LoVo (cell line): Measurements from ENCODE around the gene DTNBP1.
"Not testable (repeated sequence)": the region's sequence is repeated elsewhere in the genome, so short reads cannot be mapped to it uniquely, and the experiment has no call there.

Source experiments
- DNase-seq: peaks from one replicate; pipeline ENCODE4 v3.0.0-alpha.2; 2016; ENCODE audit warnings: low spot score

Gene DTNBP1

DNA sequence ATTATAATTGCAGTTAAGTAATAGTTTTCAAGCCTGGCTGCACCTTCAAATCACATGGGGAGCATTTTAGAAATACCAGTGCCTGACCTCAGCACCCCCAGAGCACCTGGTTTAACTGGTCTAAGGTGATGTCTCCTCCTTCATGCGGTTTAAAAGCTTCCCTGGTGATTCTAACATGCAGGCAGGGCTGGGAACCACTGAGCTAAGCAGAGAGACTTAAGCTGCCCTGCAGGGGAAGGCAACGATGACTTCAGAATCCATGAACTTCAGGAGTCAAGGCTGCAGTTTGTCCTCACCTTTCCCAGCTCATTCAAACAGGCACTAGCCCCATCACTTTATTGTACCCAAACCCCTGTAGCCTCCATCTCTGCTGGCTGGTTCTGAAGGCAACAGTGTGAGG is 6.1 kb upstream of the DTNBP1 start:
- DNase-seq: no peak

DNA sequence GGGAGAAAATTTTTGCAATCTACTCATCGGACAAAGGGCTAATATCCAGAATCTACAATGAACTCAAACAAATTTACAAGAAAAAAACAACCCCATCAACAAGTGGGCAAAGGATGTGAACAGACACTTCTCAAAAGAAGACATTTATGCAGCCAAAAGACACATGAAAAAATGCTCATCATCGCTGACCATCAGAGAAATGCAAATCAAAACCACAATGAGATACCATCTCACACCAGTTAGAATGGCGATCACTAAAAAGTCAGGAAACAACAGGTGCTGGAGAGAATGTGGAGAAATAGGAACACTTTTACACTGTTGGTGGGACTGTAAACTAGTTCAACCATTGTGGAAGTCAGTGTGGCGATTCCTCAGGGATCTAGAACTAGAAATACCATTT is 4.1 kb upstream of the DTNBP1 start:
- not testable (repeated sequence) for DNase-seq

DNA sequence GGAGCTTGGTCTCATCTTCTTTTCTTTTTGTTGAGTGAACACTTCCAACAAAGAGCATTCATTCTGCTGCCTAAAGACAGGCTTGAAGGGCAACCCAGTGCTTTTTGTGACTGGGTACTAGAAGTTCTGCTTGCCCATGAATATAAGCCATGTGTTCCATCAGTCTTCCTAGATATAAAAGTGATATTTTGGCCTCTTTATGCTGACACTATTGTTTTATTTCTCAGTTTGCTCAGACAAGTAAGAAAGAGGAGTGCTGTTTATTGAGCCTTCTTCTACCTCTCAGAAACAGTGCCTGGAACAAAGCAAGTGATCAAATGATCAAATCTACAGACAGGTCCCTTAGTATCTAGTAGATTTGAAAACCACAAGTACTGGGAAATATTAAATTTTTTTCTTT is 2.4 kb upstream of the DTNBP1 start:
- DNase-seq: no peak

DNA sequence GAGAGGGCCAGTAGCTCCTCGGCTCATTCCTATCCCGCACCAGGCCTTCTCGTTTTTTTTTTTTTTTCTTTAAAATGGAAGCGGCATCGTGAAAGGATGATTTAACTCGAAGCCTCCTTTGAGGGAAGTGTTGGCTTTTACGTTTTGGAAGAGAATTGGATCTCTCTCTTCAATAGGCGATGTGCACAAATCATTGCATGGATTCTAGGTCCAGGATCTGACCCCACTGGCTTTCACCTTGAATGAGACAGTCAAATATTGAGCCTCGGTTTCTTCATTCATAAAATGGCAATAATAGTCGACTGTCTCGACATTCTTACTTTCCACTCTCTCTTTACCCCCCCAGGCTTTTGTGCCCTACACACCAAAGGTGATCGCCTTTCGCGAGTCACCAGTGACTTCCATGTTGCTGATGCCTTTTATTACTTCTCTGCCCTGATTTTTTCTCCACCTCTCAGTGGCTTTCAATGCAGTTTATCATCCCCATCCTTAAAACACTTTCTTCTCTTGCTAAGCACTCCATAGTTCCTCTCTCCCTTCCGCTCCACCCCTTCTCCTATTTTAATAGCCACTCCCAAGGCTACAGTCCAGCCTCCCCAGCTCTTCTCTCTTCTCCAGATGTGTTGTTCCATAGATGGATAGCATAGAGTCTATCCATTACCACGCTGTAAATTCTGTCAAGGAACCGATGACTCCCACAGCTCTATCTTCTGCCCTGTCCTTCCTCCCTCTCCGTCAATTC is 473 bp upstream of the DTNBP1 start:
- no peak for DNase-seq

DNA sequence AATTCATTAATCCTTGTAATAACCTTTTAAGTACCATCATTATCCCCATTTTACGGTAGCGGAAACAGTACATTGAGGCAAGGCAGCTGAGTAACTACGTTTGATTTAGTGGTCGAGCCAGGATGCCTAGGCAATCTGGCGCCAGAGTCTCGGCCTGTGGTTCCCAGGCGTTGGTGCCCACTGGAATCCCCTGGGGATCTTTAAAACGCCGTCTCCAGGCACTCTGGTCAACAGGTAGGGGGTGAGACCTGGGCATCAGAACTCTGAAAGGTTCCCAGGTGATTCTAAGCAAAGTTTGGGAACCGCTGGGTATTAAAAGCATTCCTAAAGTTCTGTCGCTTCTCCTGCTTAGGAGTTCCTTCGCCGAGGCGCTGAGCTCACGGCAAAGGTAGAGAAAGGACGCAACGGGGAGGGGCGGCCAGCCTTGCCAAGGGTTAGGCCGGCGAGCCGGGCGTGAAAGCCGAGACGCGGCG is 939 bp downstream of the DTNBP1 start:
- peak; percentile 52 for DNase-seq

DNA sequence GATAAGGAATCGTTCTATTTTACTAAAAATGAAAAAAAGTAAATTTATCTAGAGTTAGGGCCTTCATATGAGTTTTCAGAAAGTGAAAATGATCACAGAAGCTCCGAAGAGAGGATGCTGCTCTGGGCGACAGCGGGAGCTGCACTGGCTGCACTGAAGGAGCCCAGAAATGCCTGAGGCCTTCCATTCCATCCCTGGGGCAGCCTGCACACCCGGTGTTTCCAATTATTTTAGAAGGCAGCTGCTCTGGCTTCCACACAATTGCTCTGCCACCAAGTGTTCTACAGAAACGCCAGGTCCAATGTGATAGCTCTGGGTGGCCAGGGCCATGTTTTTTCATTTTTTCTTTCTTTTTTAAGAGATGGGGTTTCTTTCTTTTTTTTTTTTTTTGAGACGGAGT is 3.6 kb downstream of the DTNBP1 start:
- DNase-seq: no peak

DNA sequence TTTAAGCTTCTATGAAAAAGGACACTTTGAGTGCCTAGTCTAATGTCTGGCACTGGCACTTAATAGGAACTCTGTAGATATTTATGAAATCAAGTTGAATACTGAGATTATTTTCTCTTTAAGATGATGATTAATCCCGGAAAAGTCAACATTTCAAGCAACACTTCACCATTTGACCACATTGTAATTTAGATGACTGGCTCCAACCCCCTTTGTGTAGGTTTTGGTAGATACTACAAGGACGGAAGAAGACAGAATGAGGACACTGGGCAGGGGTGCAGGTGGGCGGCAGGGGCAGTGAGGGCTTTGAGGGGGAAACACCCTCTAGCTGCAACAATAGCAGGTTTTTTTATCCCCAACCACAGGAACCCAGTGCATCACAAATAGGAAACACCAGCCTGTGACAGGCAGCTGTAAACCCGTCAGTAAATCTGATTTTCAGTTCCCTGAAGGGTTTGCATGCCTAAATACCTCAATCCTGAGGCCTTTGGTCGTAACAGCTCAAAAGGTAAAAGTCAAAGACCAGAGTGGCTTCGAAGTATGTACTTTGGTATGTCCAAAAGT is 4.6 kb downstream of the DTNBP1 start:
- no peak for DNase-seq

DNA sequence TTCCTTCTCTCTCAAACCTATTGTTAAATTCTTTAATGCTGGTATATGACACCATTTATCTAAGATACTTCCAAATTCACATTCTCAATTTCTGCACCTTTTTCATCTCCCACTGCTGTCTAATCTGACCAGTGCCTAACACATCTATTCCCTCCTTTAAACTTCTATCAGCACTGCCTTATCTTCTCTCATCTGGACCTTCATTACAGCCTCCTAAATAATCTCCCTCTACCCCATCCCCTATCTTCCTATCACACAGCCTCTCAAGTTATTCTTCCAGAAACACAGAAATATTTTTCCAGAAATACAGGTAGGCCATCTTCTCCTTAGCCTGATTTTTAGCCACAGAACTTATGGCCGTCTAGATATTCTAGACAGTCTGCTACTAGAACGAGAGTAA is 5.5 kb downstream of the DTNBP1 start:
- no peak for DNase-seq

DNA sequence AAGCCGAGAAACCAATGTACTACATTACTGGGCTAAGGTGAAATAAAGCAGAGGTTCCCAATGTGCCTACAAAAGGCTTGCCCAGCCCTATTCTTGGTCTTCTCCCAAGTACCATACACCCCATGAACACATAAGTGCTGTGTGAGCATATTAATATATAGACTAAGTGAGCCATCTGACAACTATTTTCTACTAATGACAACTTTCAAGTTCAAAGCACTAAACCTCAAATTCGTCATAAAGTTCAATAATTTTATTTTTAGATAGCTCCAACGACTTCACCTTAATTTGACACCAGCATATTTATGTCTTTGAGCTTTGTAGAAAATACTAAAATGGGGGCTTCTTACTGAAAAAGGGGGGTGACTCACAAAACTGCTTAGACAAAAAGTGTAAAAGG is 6.7 kb downstream of the DTNBP1 start:
- no peak for DNase-seq

DNA sequence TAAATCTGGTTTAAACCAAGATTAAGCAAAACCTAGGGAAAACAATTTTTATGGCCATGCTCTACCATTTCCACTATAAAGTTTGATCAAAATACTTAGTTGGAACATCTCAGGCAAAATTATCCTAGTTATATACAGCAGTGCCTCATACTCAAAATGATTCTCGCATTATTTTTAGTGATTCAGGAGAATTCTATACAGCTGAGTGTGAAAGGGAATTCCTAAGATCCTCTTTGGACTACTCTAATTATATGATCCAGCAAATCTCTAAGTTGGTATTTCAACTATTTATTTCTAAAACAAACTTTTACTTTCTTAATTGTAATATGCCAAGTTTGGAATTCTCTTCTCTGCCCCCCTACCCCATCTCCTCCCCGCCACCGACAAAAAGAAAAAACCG is 8.6 kb downstream of the DTNBP1 start:
- DNase-seq: no peak

DNA sequence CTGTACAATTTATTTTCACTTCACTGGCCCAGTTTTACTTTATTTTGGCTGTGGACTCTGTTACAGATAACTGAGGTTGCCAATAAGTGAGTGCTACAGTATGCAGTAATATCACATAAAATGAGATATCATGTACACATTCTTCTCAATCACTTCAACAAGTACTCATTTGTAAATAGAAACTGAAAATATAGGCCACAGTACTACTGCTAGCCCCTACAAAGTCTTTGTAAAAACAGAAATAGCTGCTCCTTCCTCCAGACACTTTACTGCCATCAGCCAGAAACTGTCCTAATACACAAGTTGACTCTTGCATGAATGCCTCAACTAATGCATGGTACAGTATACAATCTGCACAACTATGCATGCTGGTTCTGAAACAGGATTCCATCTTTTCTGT is 9.2 kb downstream of the DTNBP1 start:
- no peak for DNase-seq

DNA sequence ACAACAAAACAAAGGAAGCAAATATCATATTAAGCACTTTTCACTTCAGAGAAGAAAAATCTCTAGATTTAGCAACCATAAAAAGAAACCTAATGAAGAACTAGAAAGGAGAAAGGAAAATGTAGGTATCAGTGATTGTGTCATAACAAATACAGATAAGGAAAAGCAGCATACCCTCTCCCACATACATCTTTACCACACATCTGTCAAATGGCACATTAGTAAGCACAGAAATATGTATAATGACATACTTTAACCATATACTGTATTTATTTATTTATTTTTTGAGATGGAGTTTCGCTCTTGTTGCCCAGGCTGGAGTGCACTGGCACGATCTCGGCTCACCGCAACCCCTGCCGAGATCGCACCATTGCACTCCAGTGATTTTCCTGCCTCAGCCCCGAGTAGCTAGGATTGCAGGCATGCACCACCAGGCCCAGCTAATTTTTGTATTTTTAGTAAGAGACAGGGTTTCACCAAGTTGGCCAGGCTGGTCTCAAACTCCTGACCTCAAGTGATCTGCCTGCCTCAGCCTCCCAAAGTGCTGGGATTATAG is 12.7 kb downstream of the DTNBP1 start:
- DNase-seq: not testable (repeated sequence)

DNA sequence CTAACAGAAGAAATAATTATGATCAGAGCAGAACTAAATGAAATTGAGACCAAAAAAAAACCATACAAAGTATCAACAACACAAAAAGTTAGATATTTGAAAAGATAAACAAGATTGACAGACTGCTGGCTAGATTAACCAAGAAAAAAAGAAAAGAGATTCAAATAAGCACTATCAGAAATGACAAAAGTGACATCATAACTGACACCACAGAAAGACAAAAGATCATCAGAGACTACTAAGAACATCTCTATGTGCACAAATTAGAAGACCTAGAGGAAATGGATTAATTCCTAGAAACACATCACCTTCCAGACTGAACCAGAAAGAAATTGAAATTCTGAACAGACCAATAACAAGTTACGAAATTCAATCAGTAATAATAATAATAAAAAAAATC is 17.9 kb downstream of the DTNBP1 start:
- DNase-seq: no peak

DNA sequence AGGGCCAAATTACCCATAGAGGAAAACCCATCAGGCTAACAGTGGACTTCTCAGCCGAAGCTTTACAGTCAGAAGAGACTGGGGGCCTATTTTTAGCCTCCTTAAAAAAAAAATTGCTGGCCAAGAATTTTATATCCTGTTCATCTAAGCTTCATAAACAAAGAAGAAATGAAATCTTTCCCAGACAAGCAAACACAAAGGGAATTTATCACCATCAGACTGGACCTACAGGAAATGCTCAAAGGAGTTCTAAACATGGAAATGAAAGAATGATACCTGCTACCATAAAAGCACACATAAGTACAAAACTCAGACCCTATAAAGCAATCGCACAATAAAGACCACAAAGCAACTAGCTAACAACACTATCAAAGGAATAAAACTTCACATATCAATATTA is 19.3 kb downstream of the DTNBP1 start:
- DNase-seq: no peak

DNA sequence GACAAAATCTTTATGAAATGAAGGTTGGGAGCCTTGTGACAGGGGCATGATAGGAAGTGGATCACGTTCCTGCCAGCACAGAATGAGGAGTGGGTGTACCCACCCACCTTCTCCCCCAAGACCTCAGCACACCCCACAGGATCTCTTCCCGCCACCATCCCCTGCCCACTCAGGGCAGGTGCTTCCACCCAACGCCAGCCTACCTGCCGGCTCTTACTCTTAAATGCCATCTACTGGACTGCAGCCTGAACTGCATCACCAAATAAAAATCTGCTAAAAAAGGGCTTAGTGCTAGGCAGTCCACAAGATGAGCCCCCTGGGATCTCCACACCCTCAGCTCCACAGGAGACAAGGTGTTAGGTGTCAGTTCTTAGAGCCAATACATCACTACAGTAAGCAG is 20.6 kb downstream of the DTNBP1 start:
- no peak for DNase-seq

DNA sequence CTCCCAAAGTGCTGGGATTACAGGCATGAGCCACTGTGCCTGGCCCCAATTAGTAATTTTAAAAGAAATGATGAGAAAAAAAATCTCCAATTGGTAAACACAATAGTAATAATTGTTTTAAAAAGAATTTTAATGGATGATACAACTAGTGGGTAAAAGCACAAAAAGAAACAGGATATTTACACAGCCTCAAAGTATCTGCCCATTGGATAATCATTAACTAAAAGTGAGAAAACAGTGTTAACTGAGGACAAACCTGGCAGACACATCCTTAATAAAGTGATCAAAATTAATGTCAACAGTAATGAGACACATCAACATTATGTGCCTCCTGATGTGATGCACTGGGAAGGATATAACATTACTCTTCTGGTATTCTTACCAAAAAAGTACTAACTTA is 24.5 kb downstream of the DTNBP1 start:
- DNase-seq: no peak

DNA sequence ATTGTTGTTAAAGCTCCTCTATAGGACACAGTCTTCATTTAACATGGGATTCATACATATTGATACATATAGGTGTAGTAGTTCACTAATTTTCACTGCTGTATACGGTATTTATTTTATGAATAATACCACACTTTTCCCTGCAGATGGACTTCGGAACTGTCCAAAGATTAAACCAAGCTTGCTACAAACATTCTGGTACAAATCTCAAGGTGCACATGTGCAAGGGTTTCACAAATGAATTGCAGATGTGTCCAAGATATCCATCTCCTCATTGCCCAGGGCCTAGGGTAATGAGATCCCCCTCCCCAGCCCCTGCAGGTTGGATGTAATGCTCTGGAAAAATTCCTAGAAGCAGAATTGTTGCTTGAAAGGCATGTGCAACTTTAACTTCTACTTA is 31.4 kb downstream of the DTNBP1 start:
- DNase-seq: no peak

DNA sequence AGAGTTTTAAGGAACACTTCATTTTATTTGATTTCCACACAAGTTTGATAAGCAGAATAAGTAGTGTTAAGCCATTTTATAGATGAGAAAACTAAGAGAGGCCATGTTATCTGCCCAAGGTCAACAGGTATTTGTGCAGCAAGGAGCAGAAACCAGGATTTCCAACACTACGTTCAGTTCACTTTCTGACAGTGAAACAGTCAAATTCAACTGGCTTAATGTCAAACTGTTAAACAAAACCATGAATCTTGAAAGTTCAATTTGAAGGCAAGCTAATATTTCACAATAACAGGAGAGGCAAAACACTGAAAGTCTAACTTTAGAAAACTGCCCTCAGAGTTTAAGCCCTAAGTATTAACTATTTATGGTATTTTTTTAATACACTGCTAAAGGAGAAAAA is 32.6 kb downstream of the DTNBP1 start:
- no peak for DNase-seq

DNA sequence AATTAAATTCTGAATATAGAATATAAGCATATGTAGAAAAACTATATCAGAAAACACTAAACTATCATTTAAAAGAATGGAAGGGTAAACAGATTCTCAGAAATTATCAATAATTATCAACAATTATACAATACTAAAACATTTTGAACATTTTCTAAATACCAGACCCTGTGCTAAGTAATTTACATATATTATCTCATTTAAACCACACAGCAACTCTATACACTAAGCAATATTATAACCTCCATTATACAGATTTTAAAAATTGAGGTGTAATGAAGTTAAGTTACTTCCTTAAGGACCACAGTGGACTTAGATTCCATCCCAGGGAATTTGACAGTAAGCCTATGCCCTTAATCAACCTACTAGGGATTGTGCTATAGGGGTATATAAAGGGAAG is 33.3 kb downstream of the DTNBP1 start:
- DNase-seq: no peak

DNA sequence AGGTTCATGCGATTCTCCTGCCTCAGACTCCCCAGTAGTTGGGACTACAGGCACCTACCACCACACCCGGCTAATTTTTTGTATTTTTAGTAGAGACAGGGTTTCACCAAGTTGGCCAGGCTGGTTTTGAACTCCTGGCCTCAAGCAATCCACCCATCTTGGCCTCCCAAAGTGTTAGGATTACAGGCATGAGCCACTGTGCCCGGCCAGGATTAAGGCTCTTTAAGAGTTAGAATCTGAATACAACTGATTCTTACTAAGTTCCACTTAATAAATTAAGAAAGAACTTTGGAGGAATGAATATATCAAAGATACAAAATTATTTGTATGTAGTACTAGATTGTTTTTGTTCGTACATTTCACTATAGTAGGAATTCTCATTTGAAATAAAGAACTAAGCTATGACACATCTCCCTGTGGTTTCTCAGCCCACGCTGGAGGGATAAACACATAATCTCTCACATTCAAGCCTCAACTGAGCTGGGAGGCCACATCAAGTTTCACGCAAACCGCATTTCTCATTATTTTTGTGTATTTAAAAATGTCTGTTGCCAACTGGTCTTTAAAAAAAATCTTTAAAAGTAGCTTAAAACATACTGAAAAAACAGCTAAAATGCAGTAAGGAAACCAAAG is 34.2 kb downstream of the DTNBP1 start:
- no peak for DNase-seq

DNA sequence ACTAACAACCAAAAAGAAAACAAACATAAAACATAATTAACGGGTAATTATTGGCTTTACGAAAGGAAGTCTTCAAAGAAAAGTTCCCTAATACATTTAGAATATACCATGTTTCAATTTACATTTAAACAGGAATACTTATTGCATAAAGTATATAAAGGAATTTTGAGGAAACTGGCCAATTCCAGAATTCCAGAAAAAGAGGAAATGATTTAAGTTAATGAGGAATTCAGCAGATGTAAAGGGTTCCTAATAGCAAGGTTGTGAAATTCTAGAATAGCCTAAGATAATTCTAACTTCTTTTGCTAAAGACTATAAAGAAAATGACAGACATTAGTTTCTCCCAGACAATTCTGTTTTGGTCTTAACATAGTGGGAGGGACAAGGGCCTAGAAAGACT is 35.0 kb downstream of the DTNBP1 start:
- no peak for DNase-seq

DNA sequence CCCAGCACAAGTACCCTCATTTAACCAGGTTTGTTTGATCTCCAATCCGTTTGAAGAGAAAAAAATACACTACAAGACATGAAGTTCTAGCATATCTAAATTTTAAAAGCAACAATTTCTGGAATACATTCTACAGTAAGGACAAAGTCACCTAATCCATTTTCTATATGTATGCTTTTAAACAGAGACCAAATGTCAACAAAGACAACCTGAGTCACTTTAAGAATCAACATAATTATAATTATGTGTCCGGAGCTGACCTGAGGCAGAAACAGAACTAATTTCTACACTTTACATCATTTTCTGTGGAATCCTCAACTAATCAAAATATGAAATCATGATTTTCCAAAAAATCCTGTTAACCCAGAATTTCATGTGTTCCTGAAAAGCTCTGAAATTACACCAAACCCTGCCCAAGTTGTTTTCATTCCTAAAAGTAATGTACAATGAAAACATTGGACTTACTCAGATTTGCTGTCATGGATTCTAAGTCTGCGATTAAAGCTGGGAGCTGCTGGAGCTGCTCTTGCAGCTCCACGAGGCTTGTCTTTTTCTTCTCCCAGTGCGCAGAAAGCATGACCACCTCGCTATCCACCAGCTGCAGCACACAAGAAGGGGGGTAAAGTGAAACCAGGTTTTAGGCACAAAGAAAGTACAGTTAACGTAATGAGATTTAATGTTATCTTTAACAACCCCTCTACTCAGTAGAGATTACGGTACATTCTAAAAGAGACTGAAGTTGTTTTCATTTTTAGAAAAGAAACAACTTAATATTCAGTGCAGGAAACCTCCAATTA is 35.8 kb downstream of the DTNBP1 start:
- DNase-seq: no peak

DNA sequence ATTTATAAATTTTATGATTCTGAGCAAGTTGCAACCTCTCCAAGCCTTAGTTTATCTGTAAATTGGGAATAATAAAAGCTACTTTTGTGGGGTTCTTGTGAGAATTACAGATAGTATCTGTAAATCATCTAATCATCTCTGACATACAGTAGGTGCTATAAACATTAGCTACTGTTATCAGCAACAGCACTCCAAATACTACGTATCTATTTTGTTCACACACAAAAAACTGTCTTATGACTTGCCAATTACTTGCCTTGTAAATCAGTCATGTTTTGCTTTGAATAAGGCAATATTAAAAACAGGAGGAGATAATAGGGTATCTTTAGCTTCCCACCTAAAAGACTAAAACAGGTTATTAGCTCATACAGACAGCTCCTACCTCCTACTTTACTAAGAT is 36.7 kb downstream of the DTNBP1 start:
- no peak for DNase-seq
